Panc1 (cell line): ENCODE data around the gene RHEX. TPM values are rescaled to one million over a fixed set of nuclear protein-coding genes. Genes with fewer than 3 reads are reported as not detected.

Source experiments
- ATAC-seq: fragments of 200-7000 bp; cut with Tn5 transposase; 2 replicates; pipeline ENCODE4 v1.9.1; 2020; ENCODE audit warnings: mild to moderate bottlenecking, moderate library complexity
- BruUV-seq: library from RNA; stranded (reverse); fragments of 400-500 nt; replicated peaks from 2 replicates; lab custom pipeline; 2021; lab: Mats Ljungman, UMichigan
- CTCF ChIA-PET: fragments of 300-600 bp; sonication (Branson Sonifier 250); formaldehyde crosslinking; loops from one replicate; lab custom pipeline; 2022; ENCODE audit warnings: antibody characterized with exemption; lab: Charles Lee
- POLR2A ChIA-PET: fragments of 300-600 bp; sonication (Branson Sonifier 250); formaldehyde crosslinking; loops from one replicate; lab custom pipeline; 2022; ENCODE audit warnings: antibody characterized with exemption; lab: Charles Lee
- DNase-seq: peaks from one replicate; pipeline ENCODE4 v3.0.0-alpha.2; 2010; ENCODE audit warnings: low read depth, low spot score
- H3K27ac ChIP-seq: 2 replicates; pipeline ENCODE4 v1.5.1; 2011; ENCODE audit warnings: mild to moderate bottlenecking, low read length, inconsistent platforms
- H3K27me3 ChIP-seq: fragments of 200-500 bp; sonication (Bioruptor generic); 2 replicates; pipeline ENCODE4 v1.6.0; 2014; ENCODE audit warnings: low read length, inconsistent platforms; ENCODE audit not compliant: control insufficient read depth, insufficient read depth
- H3K36me3 ChIP-seq: fragments of 200-500 bp; sonication (Bioruptor generic); 2 replicates; pipeline ENCODE4 v1.5.1; 2014; ENCODE audit warnings: inconsistent platforms, mild to moderate bottlenecking, low read length, moderate library complexity; ENCODE audit not compliant: control insufficient read depth, insufficient read depth
- H3K4me1 ChIP-seq: 2 replicates; pipeline ENCODE4 v1.5.1; 2011; ENCODE audit warnings: inconsistent platforms, mild to moderate bottlenecking, low read length, moderate library complexity; ENCODE audit not compliant: control insufficient read depth, insufficient read depth
- H3K4me3 ChIP-seq, 2 experiments: 2 replicates each; pipeline ENCODE4 v1.5.1; 2011 to 2012; ENCODE audit warnings: low read depth in 2 of 2, low read length in 2 of 2, mild to moderate bottlenecking in 2 of 2, inconsistent platforms in 1 of 2, moderate library complexity in 1 of 2
- H3K9me3 ChIP-seq: fragments of 200-500 bp; sonication (Bioruptor generic); 2 replicates; pipeline ENCODE4 v1.5.1; 2014; ENCODE audit warnings: low read depth, mild to moderate bottlenecking, inconsistent platforms, low read length, moderate library complexity; ENCODE audit not compliant: control insufficient read depth, insufficient read depth
- POLR2AphosphoS5 ChIP-seq: IDR thresholded peaks from 2 replicates; pipeline ENCODE4 v1.6.1; 2012; ENCODE audit warnings: mild to moderate bottlenecking, low read depth, low read length, moderate library complexity
- SIN3A ChIP-seq: IDR thresholded peaks from 2 replicates; pipeline ENCODE4 v1.6.1; 2012; ENCODE audit warnings: low read depth, mild to moderate bottlenecking, low read length, moderate library complexity, borderline replicate concordance; ENCODE audit not compliant: insufficient read depth
- TCF7L2 ChIP-seq: IDR thresholded peaks from 2 replicates; pipeline ENCODE4 v1.6.1; 2011; ENCODE audit warnings: mild to moderate bottlenecking, low read depth, low read length, inconsistent platforms
- in situ Hi-C: cut with HindIII; loops from 2 replicates; pipeline ENCODE4 v1.10.0; 2016; ENCODE audit warnings: low sequenced_read_pairs, low pct_unique_long_range_greater_than_20kb
- intact Hi-C: fragments of 100-400 bp; cut with micrococcal nuclease; formaldehyde crosslinking; loops from one replicate; pipeline ENCODE4 v1.10.0; 2022; ENCODE audit not compliant: unreplicated experiment
- total RNA-seq: library from RNA; stranded (reverse); gene quantifications from one replicate; pipeline ENCODE4 v1.2.1, GENCODE V29; 2021; ENCODE audit not compliant: unreplicated experiment
- TF ChIP-seq, protein P1 (sequence below): fragments of 450-650 bp; IDR thresholded peaks from 2 replicates; pipeline ENCODE4 v1.5.1; 2017; ENCODE audit warnings: mild to moderate bottlenecking
- TF ChIP-seq, protein P2 (sequence below), 2 experiments: IDR thresholded peaks; 2 replicates each; pipeline ENCODE4 v1.6.1; 2011 to 2012; ENCODE audit warnings: low read depth in 2 of 2, control low read depth in 1 of 2, low read length in 1 of 2, mild to moderate bottlenecking in 1 of 2, moderate library complexity in 1 of 2; ENCODE audit not compliant: insufficient read depth in 1 of 2

Gene RHEX
- total RNA-seq, 1 experiment from 2014 or later = not detected

DNA sequence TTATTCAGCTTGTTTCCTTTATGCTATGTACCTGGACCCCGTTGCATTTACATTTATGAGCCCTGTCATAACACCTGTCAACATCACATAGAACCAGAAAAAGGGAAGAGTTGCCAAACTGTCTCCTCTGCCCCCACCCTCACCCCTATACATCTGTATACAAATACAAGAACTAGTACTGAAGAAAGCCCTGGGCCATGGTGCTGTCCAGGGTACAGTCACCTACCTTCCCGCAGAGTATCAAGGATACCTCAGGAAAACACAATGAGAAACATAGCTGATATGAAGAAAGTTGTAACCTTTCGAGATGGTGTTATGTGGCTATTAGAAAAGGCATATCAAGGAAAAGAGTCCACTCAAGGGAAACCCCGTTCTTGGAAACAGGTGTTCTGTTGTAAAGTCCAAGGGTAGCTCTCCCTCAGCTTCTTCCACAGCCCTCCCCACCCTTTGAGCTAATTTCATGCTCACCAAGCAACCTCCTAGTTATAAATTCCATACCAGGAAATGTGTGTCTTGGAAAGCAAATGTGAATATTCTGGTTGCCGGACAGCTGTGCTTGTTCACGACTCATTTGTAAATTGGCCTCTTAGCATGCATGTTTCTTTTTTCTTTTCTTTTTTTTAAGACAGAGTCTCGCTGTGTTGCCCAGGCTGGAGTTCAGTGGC is 80.9 kb downstream of the RHEX start:
- no peak for DNase-seq

DNA sequence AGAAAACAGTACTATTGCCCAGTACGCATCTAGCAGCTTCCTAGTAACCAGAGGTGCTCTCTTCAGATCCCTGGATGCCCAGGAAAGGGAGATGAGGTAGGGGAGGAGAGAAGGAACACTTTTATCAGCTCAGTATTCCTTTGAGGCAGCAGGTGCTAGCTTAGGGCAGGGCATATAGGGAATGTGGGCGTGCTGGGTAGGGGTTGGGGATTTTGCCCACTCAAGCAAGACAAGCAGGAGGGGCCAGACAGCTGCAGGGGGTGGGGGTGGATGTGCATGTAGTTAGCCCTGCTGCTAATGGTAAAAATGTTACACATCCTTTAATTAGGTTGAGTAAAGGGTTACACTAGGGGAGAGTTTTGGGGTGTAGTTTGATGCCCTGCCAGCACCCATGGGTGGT is 82.3 kb downstream of the RHEX start:
- intact Hi-C loops (no loop called here), in situ Hi-C loops (no loop called here)
- no peak overlapping the region for H3K27ac ChIP-seq
- CTCF ChIA-PET = no interaction called here
- ATAC-seq (no peak), DNase-seq (no peak)
- no peaks in the 10 kb centered on the region for H3K36me3 ChIP-seq
- H3K4me1 ChIP-seq = no peaks in the 10 kb centered on the region
- H3K4me3 ChIP-seq = no peak overlapping the region
- TF ChIP-seq SIN3A = no peak
- no peak for TF ChIP-seq TCF7L2
- TF ChIP-seq, protein P1, sequence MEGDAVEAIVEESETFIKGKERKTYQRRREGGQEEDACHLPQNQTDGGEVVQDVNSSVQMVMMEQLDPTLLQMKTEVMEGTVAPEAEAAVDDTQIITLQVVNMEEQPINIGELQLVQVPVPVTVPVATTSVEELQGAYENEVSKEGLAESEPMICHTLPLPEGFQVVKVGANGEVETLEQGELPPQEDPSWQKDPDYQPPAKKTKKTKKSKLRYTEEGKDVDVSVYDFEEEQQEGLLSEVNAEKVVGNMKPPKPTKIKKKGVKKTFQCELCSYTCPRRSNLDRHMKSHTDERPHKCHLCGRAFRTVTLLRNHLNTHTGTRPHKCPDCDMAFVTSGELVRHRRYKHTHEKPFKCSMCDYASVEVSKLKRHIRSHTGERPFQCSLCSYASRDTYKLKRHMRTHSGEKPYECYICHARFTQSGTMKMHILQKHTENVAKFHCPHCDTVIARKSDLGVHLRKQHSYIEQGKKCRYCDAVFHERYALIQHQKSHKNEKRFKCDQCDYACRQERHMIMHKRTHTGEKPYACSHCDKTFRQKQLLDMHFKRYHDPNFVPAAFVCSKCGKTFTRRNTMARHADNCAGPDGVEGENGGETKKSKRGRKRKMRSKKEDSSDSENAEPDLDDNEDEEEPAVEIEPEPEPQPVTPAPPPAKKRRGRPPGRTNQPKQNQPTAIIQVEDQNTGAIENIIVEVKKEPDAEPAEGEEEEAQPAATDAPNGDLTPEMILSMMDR = no peak
- no peak for TF ChIP-seq POLR2AphosphoS5
- TF ChIP-seq, protein P2, sequence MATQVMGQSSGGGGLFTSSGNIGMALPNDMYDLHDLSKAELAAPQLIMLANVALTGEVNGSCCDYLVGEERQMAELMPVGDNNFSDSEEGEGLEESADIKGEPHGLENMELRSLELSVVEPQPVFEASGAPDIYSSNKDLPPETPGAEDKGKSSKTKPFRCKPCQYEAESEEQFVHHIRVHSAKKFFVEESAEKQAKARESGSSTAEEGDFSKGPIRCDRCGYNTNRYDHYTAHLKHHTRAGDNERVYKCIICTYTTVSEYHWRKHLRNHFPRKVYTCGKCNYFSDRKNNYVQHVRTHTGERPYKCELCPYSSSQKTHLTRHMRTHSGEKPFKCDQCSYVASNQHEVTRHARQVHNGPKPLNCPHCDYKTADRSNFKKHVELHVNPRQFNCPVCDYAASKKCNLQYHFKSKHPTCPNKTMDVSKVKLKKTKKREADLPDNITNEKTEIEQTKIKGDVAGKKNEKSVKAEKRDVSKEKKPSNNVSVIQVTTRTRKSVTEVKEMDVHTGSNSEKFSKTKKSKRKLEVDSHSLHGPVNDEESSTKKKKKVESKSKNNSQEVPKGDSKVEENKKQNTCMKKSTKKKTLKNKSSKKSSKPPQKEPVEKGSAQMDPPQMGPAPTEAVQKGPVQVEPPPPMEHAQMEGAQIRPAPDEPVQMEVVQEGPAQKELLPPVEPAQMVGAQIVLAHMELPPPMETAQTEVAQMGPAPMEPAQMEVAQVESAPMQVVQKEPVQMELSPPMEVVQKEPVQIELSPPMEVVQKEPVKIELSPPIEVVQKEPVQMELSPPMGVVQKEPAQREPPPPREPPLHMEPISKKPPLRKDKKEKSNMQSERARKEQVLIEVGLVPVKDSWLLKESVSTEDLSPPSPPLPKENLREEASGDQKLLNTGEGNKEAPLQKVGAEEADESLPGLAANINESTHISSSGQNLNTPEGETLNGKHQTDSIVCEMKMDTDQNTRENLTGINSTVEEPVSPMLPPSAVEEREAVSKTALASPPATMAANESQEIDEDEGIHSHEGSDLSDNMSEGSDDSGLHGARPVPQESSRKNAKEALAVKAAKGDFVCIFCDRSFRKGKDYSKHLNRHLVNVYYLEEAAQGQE (IDR thresholded peaks at IDR 0.05; ENCODE audit: insufficient read depth in 1 of 2, low read depth in 2 of 2, low read length in 1 of 2) = no peak
- no peaks in the 10 kb centered on the region for H3K9me3 ChIP-seq
- BruUV-seq = no TSS peak
- peaks cover 8% of the 10 kb centered on the region for H3K27me3 ChIP-seq
- POLR2A ChIA-PET = interaction anchor here (0.5 to 0.6 kb wide), 2 partner anchors 106 to 541 kb away, joined by 3 read pairs; no protein-coding TSS in a partner anchor

More for the DNA sequence above, 80.9 kb downstream of the RHEX start:
- in situ Hi-C loops (no loop called here), intact Hi-C loops (no loop called here)
- Histone ChIP-seq H3K36me3 (no peaks in the 10 kb centered on the region), H3K4me3 (no peak overlapping the region), H3K27me3 (peaks cover 8% of the 10 kb centered on the region), H3K27ac (no peak overlapping the region), H3K9me3 (no peaks in the 10 kb centered on the region), H3K4me1 (no peaks in the 10 kb centered on the region)
- BruUV-seq = no TSS peak
- TF ChIP-seq SIN3A = no peak
- TF ChIP-seq POLR2AphosphoS5 = no peak
- no peak for TF ChIP-seq TCF7L2
- TF ChIP-seq, protein P1 = no peak
- TF ChIP-seq, protein P2 (IDR thresholded peaks at IDR 0.05; ENCODE audit: insufficient read depth in 1 of 2, low read depth in 2 of 2, low read length in 1 of 2) = no peak
- no peak for ATAC-seq
- ChIA-PET CTCF (interaction anchor here (0.6 kb wide), 1 partner anchor 336 kb away, joined by 6 read pairs; the partner anchor contains the start of gene IKBKE), POLR2A (no interaction called here)
